Measurements from ENCODE around the gene ECEL1.

GRCh38 chr2:232492236-232492848 is 4.7 kb upstream of the ECEL1 start:
- no peak for TF ChIP-seq EZH2phosphoT487 (IDR thresholded peaks at IDR 0.05; ENCODE audit: insufficient read depth, low read depth)
- TF ChIP-seq EZH2 (IDR thresholded peaks at IDR 0.05; ENCODE audit: insufficient read depth, poor library complexity, severe bottlenecking) = no peak
